DND-41 (cell line): ENCODE measurements around the gene POC1B.

Experiments
- ATAC-seq: fragments of 200-7000 bp; cut with Tn5 transposase; 3 replicates; pipeline ENCODE4 v1.9.1; 2021; ENCODE audit warnings: low read depth; ENCODE audit not compliant: insufficient read depth
- DNase-seq: peaks from one replicate; pipeline ENCODE4 v3.0.0-alpha.2; 2020
- H2AFZ ChIP-seq: 2 replicates; pipeline ENCODE4 v1.6.0; 2012; ENCODE audit warnings: low read depth, low read length
- H3K27ac ChIP-seq: 2 replicates; pipeline ENCODE4 v1.5.1; 2012; ENCODE audit warnings: low read length, inconsistent platforms
- H3K27me3 ChIP-seq: fragments of 200-600 bp; sonication (generic); 2 replicates; pipeline ENCODE4 v1.6.0; 2012; ENCODE audit warnings: low read length, mild to moderate bottlenecking, inconsistent platforms; ENCODE audit not compliant: insufficient read depth, poor library complexity
- H3K36me3 ChIP-seq: 2 replicates; pipeline ENCODE4 v1.5.1; 2012; ENCODE audit warnings: low read length, inconsistent platforms; ENCODE audit not compliant: insufficient read depth
- H3K4me1 ChIP-seq: 2 replicates; pipeline ENCODE4 v1.5.1; 2012; ENCODE audit warnings: mild to moderate bottlenecking, low read length; ENCODE audit not compliant: insufficient read depth
- H3K4me2 ChIP-seq: 2 replicates; pipeline ENCODE4 v1.6.0; 2012; ENCODE audit warnings: mild to moderate bottlenecking, moderate library complexity, low read length, inconsistent platforms; ENCODE audit not compliant: insufficient read depth
- H3K4me3 ChIP-seq, 2 experiments: fragments of 200-600 bp in 1 of 2; shearing (Covaris generic) in 1 of 2; 2 replicates each; pipeline ENCODE4 v1.5.1; 2012 to 2016; ENCODE audit warnings: inconsistent platforms in 2 of 2, low read length in 2 of 2, mild to moderate bottlenecking in 2 of 2, low read depth in 1 of 2, moderate library complexity in 1 of 2
- H3K79me2 ChIP-seq: 2 replicates; pipeline ENCODE4 v1.6.0; 2012; ENCODE audit warnings: low read length, inconsistent platforms; ENCODE audit not compliant: insufficient read depth
- H3K9ac ChIP-seq: 2 replicates; pipeline ENCODE4 v1.6.0; 2012; ENCODE audit warnings: low read depth, mild to moderate bottlenecking, inconsistent platforms, low read length, moderate library complexity
- H3K9me3 ChIP-seq: 2 replicates; pipeline ENCODE4 v1.5.1; 2012; ENCODE audit warnings: low read length, moderate library complexity, mild to moderate bottlenecking, inconsistent platforms; ENCODE audit not compliant: insufficient read depth, severe bottlenecking
- H4K20me1 ChIP-seq: 2 replicates; pipeline ENCODE4 v1.6.0; 2012; ENCODE audit warnings: low read length; ENCODE audit not compliant: insufficient read depth
- CTCF ChIP-seq: IDR thresholded peaks from 2 replicates; pipeline ENCODE4 v1.5.1; 2012; ENCODE audit warnings: borderline replicate concordance, low read length, moderate library complexity, mild to moderate bottlenecking; ENCODE audit not compliant: poor library complexity, severe bottlenecking; ENCODE audit errors: extremely low read depth
- EZH2 ChIP-seq: IDR thresholded peaks from 3 replicates; pipeline ENCODE4 v1.6.1; 2012; ENCODE audit warnings: borderline replicate concordance, low read depth, mild to moderate bottlenecking, moderate library complexity, low read length, inconsistent platforms; ENCODE audit not compliant: severe bottlenecking

The POC1B gene

GRCh38 chr12:89411234-89411633 lies 114.6 kb downstream of the POC1B start:
- Histone ChIP-seq H3K27ac (no peak overlapping the region), H3K27me3 (no peaks in the 10 kb centered on the region), H3K4me1 (no peaks in the 10 kb centered on the region), H3K9me3 (no peaks in the 10 kb centered on the region), H3K9ac (no peak overlapping the region), H3K4me3 (no peak overlapping the region), H2AFZ (no peak overlapping the region), H4K20me1 (no peaks in the 10 kb centered on the region), H3K36me3 (no peaks in the 10 kb centered on the region), H3K79me2 (no peaks in the 10 kb centered on the region), H3K4me2 (no peak overlapping the region)
- DNase-seq (no peak), ATAC-seq (no peak)
- TF ChIP-seq CTCF (no peak), EZH2 (no peak)

GRCh38 chr12:89405626-89406345 lies 120.1 kb downstream of the POC1B start:
- H4K20me1 ChIP-seq = no peaks in the 10 kb centered on the region
- H3K36me3 ChIP-seq = no peaks in the 10 kb centered on the region
- no peak overlapping the region for H3K4me2 ChIP-seq
- no peak overlapping the region for H2AFZ ChIP-seq
- no peak overlapping the region for H3K4me3 ChIP-seq
- DNase-seq = no peak
- no peak for ATAC-seq
- no peak for TF ChIP-seq CTCF
- TF ChIP-seq EZH2 = no peak
- no peak overlapping the region for H3K9ac ChIP-seq
- no peaks in the 10 kb centered on the region for H3K4me1 ChIP-seq
- no peaks in the 10 kb centered on the region for H3K9me3 ChIP-seq
- no peak overlapping the region for H3K27ac ChIP-seq
- no peaks in the 10 kb centered on the region for H3K27me3 ChIP-seq
- H3K79me2 ChIP-seq = no peaks in the 10 kb centered on the region

GRCh38 chr12:89401433-89402058 lies 124.3 kb downstream of the POC1B start:
- no peaks in the 10 kb centered on the region for H3K79me2 ChIP-seq
- no peak overlapping the region for H3K4me2 ChIP-seq
- H2AFZ ChIP-seq = no peak overlapping the region
- peaks cover 4% of the 10 kb centered on the region; the same call in 1 of the 2 replicates for H3K4me1 ChIP-seq
- no peaks in the 10 kb centered on the region for H3K27me3 ChIP-seq
- H4K20me1 ChIP-seq = no peaks in the 10 kb centered on the region
- H3K9me3 ChIP-seq = no peaks in the 10 kb centered on the region
- ATAC-seq (no peak), DNase-seq (no peak)
- no peak overlapping the region for H3K9ac ChIP-seq
- TF ChIP-seq CTCF (no peak), EZH2 (no peak)
- H3K4me3 ChIP-seq = no peak overlapping the region
- no peaks in the 10 kb centered on the region for H3K36me3 ChIP-seq
- no peak overlapping the region for H3K27ac ChIP-seq
